Measurements from ENCODE around the gene IRF4.

GRCh38 chr6:363909-364308 is 27.6 kb upstream of the IRF4 start:
- TF ChIP-seq CTCF (IDR thresholded peaks at IDR 0.05; ENCODE audit: extremely low read depth in 1 of 2, insufficient read depth in 1 of 2, low read depth in 1 of 2, low read length in 2 of 2) = no peak
- no peak for TF ChIP-seq EZH2 (IDR thresholded peaks at IDR 0.05; ENCODE audit: borderline replicate concordance, low read depth, low read length, severe bottlenecking)
- TF ChIP-seq GATA2 (IDR thresholded peaks at IDR 0.05; ENCODE audit: insufficient read depth, insufficient read length, low read depth, low read length) = no peak
- no peak for TF ChIP-seq JUN (IDR thresholded peaks at IDR 0.05; ENCODE audit: borderline replicate concordance, insufficient read depth, insufficient read length, low read depth)
